ENCODE measurements around the gene PTDSS2.
A peak's percentile ranks its signal among the peaks of the same experiment; 100 is the strongest.
"Not testable (repeated sequence)": the region's sequence is repeated elsewhere in the genome, so short reads cannot be mapped to it uniquely, and the experiment has no call there.

The PTDSS2 gene

GRCh38 chr11:449889-450808 is at the start of gene PTDSS2:
Gene PTDSS2 (plus strand): TSS chr11:450279. CDS start chr11:450456, 177 bp downstream.
- peak; percentile 89 for DNase-seq

- DNase-seq, result not testable (repeated sequence)
Observed at GRCh38 chr11:401196-401595, 48.9 kb upstream of the PTDSS2 start.

GRCh38 chr11:403021-403760 is 46.9 kb upstream of the PTDSS2 start:
- DNase-seq, result no peak

GRCh38 chr11:403761-404431 is 46.2 kb upstream of the PTDSS2 start:
- no peak for DNase-seq

- no peak for DNase-seq
Observed at GRCh38 chr11:404551-405264, 45.4 kb upstream of the PTDSS2 start.

- DNase-seq, result no peak
Observed at GRCh38 chr11:405323-405953, 44.6 kb upstream of the PTDSS2 start.

- DNase-seq, result no peak
Observed at GRCh38 chr11:405954-406795, 43.9 kb upstream of the PTDSS2 start.

- DNase-seq, result peak; percentile 21
Observed at GRCh38 chr11:406796-407650, 43.1 kb upstream of the PTDSS2 start.

GRCh38 chr11:407651-408123 is 42.4 kb upstream of the PTDSS2 start:
- DNase-seq, result no peak

- DNase-seq, result no peak
Observed at GRCh38 chr11:408154-409007, 41.7 kb upstream of the PTDSS2 start.

- DNase-seq, result no peak
Observed at GRCh38 chr11:409008-409599, 41.0 kb upstream of the PTDSS2 start.

GRCh38 chr11:409600-410483 is 40.2 kb upstream of the PTDSS2 start:
- DNase-seq, result no peak

- DNase-seq, result not testable (repeated sequence)
Observed at GRCh38 chr11:410711-411110, 39.4 kb upstream of the PTDSS2 start.

GRCh38 chr11:411520-411919 is 38.6 kb upstream of the PTDSS2 start:
- not testable (repeated sequence) for DNase-seq

- DNase-seq, result no peak
Observed at GRCh38 chr11:412641-413119, 37.4 kb upstream of the PTDSS2 start.

- no peak for DNase-seq
Observed at GRCh38 chr11:413120-414081, 36.7 kb upstream of the PTDSS2 start.
